Endodermal cell (in vitro differentiated cells): ENCODE measurements around the gene SP6. TPM values are rescaled to one million over a fixed set of nuclear protein-coding genes. Genes with fewer than 3 reads are reported as not detected.

Source experiments
- DNase-seq: peaks from one replicate; pipeline ENCODE4 v3.0.0-alpha.2; 2017
- H3K27ac ChIP-seq: 2 replicates; pipeline ENCODE4 v1.5.1; 2013; ENCODE audit warnings: mild to moderate bottlenecking, low read depth, low read length, moderate library complexity
- H3K27me3 ChIP-seq: 2 replicates; pipeline ENCODE4 v1.6.1; 2013; ENCODE audit warnings: mild to moderate bottlenecking, low read length, moderate library complexity; ENCODE audit not compliant: insufficient read depth, control insufficient read depth, poor library complexity, severe bottlenecking
- H3K36me3 ChIP-seq: 2 replicates; pipeline ENCODE4 v1.7.0; 2013; ENCODE audit warnings: mild to moderate bottlenecking, low read length, moderate library complexity; ENCODE audit not compliant: control insufficient read depth, insufficient read depth
- H3K4me1 ChIP-seq: one replicate; pipeline ENCODE4 v1.7.0; 2013; ENCODE audit warnings: low read length; ENCODE audit not compliant: control insufficient read depth, insufficient read depth
- H3K4me3 ChIP-seq: 2 replicates; pipeline ENCODE4 v1.5.1; 2013; ENCODE audit warnings: mild to moderate bottlenecking, low read length, moderate library complexity
- H3K9ac ChIP-seq: 2 replicates; pipeline ENCODE4 v1.6.1; 2013; ENCODE audit warnings: mild to moderate bottlenecking, low read length, moderate library complexity; ENCODE audit not compliant: poor library complexity, severe bottlenecking; ENCODE audit errors: extremely low read depth
- H3K9me3 ChIP-seq: 2 replicates; pipeline ENCODE4 v1.6.1; 2013; ENCODE audit warnings: mild to moderate bottlenecking, low read length, moderate library complexity; ENCODE audit not compliant: control insufficient read depth
- H3K27ac Mint-ChIP-seq: 2 replicates; pipeline ENCODE4 v1.8.0; 2020; ENCODE audit warnings: mixed read lengths
- H3K27me3 Mint-ChIP-seq: 2 replicates; pipeline ENCODE4 v1.8.0; 2021; ENCODE audit warnings: mild to moderate bottlenecking, mixed read lengths; ENCODE audit not compliant: insufficient read depth
- H3K36me3 Mint-ChIP-seq: 2 replicates; pipeline ENCODE4 v1.8.0; 2020; ENCODE audit warnings: low read depth, mixed read lengths
- H3K4me1 Mint-ChIP-seq: 2 replicates; pipeline ENCODE4 v1.8.0; 2020; ENCODE audit warnings: mixed read lengths
- H3K4me3 Mint-ChIP-seq: 2 replicates; pipeline ENCODE4 v1.8.0; 2020; ENCODE audit warnings: mild to moderate bottlenecking, moderate library complexity, mixed read lengths
- H3K9me3 Mint-ChIP-seq: 2 replicates; pipeline ENCODE4 v1.8.0; 2020; ENCODE audit warnings: mild to moderate bottlenecking, mixed read lengths
- WGBS, 2 experiments: methylation state at CpG; one replicate each; pipeline versions ENCODE4 v1.1.5 to v1.1.7; 2013; ENCODE audit warnings: missing lambda C conversion rate in 2 of 2, mixed read lengths in 1 of 2; ENCODE audit not compliant: insufficient coverage in 1 of 2, insufficient read length in 1 of 2; 5-methylcytosine and 5-hydroxymethylcytosine counted together
- total RNA-seq, 2 donors: library from RNA; stranded (reverse); fragmentation: NEBNext Ultra II Directional in 1 of 2; extraction: Animal tissue kit (Norgen Biotek cat#: 25700) in 1 of 2; gene quantifications; 2 replicates in 1 of 2; 3 replicates in 1 of 2; pipeline ENCODE4 v1.2.1, GENCODE V29; 2021
- TF ChIP-seq, protein P1 (sequence below): fragments of 200-600 bp; sonication (generic); conservative IDR thresholded peaks from 2 replicates; pipeline ENCODE4 v1.5.0; 2021; ENCODE audit warnings: antibody characterized with exemption, mild to moderate bottlenecking

Gene SP6
- total RNA-seq, 2 donors from 2014 or later = 3.1 to 3.7 TPM

DNA sequence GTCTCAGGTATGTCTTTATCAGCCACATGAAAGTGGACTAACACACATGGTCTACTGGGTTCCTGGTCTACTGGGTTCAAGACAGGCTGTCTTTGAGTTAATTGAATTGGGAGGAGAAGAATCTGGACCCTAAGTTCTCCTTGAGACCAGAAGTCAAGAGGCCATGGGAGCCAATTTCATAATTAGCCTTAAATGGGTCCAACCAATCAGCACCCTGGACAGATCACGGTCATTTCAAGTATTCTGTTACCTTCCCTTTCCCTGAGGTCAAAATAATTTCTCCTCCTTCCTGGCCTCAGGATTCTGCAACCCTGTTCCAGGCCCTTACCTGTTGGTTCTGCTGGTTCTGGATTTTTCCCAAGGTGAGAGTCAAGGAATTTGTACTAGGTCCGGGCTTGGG, 53.2 kb downstream of the SP6 start:
- peak; percentile 78 for DNase-seq
- no peak overlapping the region for H3K27ac Mint-ChIP-seq
- no peaks in the 10 kb centered on the region for H3K9me3 Mint-ChIP-seq
- H3K4me1 ChIP-seq = no peaks in the 10 kb centered on the region
- no peaks in the 10 kb centered on the region for H3K4me1 Mint-ChIP-seq
- H3K27me3 Mint-ChIP-seq = peaks cover 33% of the 10 kb centered on the region
- no peak overlapping the region for H3K4me3 ChIP-seq
- H3K9ac ChIP-seq = no peak overlapping the region
- H3K27ac ChIP-seq = no peak overlapping the region
- no peak overlapping the region for H3K4me3 Mint-ChIP-seq
- H3K36me3 ChIP-seq = no peaks in the 10 kb centered on the region
- TF ChIP-seq, protein P1, sequence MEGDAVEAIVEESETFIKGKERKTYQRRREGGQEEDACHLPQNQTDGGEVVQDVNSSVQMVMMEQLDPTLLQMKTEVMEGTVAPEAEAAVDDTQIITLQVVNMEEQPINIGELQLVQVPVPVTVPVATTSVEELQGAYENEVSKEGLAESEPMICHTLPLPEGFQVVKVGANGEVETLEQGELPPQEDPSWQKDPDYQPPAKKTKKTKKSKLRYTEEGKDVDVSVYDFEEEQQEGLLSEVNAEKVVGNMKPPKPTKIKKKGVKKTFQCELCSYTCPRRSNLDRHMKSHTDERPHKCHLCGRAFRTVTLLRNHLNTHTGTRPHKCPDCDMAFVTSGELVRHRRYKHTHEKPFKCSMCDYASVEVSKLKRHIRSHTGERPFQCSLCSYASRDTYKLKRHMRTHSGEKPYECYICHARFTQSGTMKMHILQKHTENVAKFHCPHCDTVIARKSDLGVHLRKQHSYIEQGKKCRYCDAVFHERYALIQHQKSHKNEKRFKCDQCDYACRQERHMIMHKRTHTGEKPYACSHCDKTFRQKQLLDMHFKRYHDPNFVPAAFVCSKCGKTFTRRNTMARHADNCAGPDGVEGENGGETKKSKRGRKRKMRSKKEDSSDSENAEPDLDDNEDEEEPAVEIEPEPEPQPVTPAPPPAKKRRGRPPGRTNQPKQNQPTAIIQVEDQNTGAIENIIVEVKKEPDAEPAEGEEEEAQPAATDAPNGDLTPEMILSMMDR = no peak
- H3K36me3 Mint-ChIP-seq = no peaks in the 10 kb centered on the region
- H3K27me3 ChIP-seq = peaks cover 54% of the 10 kb centered on the region
- H3K9me3 ChIP-seq = no peaks in the 10 kb centered on the region
- WGBS, 2 experiments = 58% methylated on average over 2 of the region's 2 CpGs; no CpG with 5 or more reads in 1 of the 2 experiments

Other genes with a start within 250 kb of the SP6 start
- gene KPNB1, start 201.2 kb downstream of the SP6 start, total RNA-seq = 100 to 1,000 TPM; 452 to 500 TPM
- 10 to 100 TPM; 14.5 to 22.9 TPM for gene TBKBP1, start 157.0 kb downstream of the SP6 start, total RNA-seq
- not detected for gene TBX21, start 117.9 kb downstream of the SP6 start, total RNA-seq
- 10 to 100 TPM; 11.4 to 15.5 TPM for gene OSBPL7, start 29.4 kb downstream of the SP6 start, total RNA-seq
- 10 to 100 TPM; 56.3 to 65.3 TPM for gene MRPL10, start 19.6 kb downstream of the SP6 start, total RNA-seq
- gene LRRC46, start 19.5 kb downstream of the SP6 start, total RNA-seq = under 1 TPM; 0.73 to 0.82 TPM
- 10 to 100 TPM; 54.5 to 71.9 TPM for gene SCRN2, start 9.9 kb downstream of the SP6 start, total RNA-seq
- gene SP2, start 45.1 kb upstream of the SP6 start, total RNA-seq = 10 to 100 TPM; 12.8 to 13.4 TPM
- 10 to 100 TPM in 1 of 2 donors, 1 to 10 TPM in 1; 8.5 to 10.4 TPM for gene PNPO, start 90.4 kb upstream of the SP6 start, total RNA-seq
- gene PRR15L, start 106.7 kb upstream of the SP6 start, total RNA-seq = under 1 TPM; 0.57 to 0.60 TPM
- 100 to 1,000 TPM; 171 to 198 TPM for gene CDK5RAP3, start 120.0 kb upstream of the SP6 start, total RNA-seq
- gene COPZ2, start 186.6 kb upstream of the SP6 start, total RNA-seq = not detected
- 100 to 1,000 TPM; 122 to 135 TPM for gene NFE2L1, start 197.2 kb upstream of the SP6 start, total RNA-seq